ENCODE data around the gene SNIP1.
"Not testable (repeated sequence)": the region's sequence is repeated elsewhere in the genome, so short reads cannot be mapped to it uniquely, and the experiment has no call there.

Gene SNIP1

GRCh38 chr1:37559080-37559479 is 5.0 kb upstream of the SNIP1 start:
- DNase-seq: no peak

GRCh38 chr1:37558411-37558810 is 4.3 kb upstream of the SNIP1 start:
- DNase-seq: no peak

- DNase-seq: no peak
Measured at GRCh38 chr1:37557402-37557801, 3.3 kb upstream of the SNIP1 start.

- peak; percentile 56 for DNase-seq
Measured at GRCh38 chr1:37556712-37557196, 2.7 kb upstream of the SNIP1 start, which contains the start of gene DNALI1. DNALI1 (plus strand) TSS chr1:37556940; CDS start chr1:37556995, 55 bp downstream.

- DNase-seq: no peak
Measured at GRCh38 chr1:37553598-37553926, 531 bp downstream of the SNIP1 start.

- DNase-seq: no peak
Measured at GRCh38 chr1:37549341-37549740, 4.8 kb downstream of the SNIP1 start.

- no peak for DNase-seq
Measured at GRCh38 chr1:37545019-37545418, 9.1 kb downstream of the SNIP1 start.

GRCh38 chr1:37544530-37544929 is 9.6 kb downstream of the SNIP1 start:
- DNase-seq: no peak

- no peak for DNase-seq
Measured at GRCh38 chr1:37540036-37540785, 13.9 kb downstream of the SNIP1 start.

- DNase-seq: not testable (repeated sequence)
Measured at GRCh38 chr1:37539154-37539553, 14.9 kb downstream of the SNIP1 start.

- peak; percentile 59 for DNase-seq
Measured at GRCh38 chr1:37537378-37537777, 16.7 kb downstream of the SNIP1 start.

- no peak for DNase-seq
Measured at GRCh38 chr1:37533317-37534093, 20.6 kb downstream of the SNIP1 start.

- not testable (repeated sequence) for DNase-seq
Measured at GRCh38 chr1:37532418-37533156, 21.5 kb downstream of the SNIP1 start.

- not testable (repeated sequence) for DNase-seq
Measured at GRCh38 chr1:37529888-37530287, 24.2 kb downstream of the SNIP1 start.

GRCh38 chr1:37519613-37520012 is 34.5 kb downstream of the SNIP1 start:
- peak; percentile 28 for DNase-seq

- peak; percentile 68 for DNase-seq
Measured at GRCh38 chr1:37518929-37519328, 35.2 kb downstream of the SNIP1 start.

GRCh38 chr1:37518241-37518640 is 35.9 kb downstream of the SNIP1 start:
- not testable (repeated sequence) for DNase-seq

- no peak for DNase-seq
Measured at GRCh38 chr1:37517569-37517968, 36.5 kb downstream of the SNIP1 start.

GRCh38 chr1:37515185-37516034 is 38.7 kb downstream of the SNIP1 start:
- DNase-seq: no peak

- DNase-seq: peak; percentile 90
Measured at GRCh38 chr1:37514350-37515184, 39.5 kb downstream of the SNIP1 start, which contains the start of gene MEAF6. MEAF6 (minus strand) TSS chr1:37514766; CDS start chr1:37514746, 20 bp downstream.

GRCh38 chr1:37513795-37514349 is 40.2 kb downstream of the SNIP1 start:
- peak; percentile 64 for DNase-seq

Measured in activated CD4-positive, alpha-beta T cell treated with anti-CD3 and anti-CD28 coated beads, Interleukin-10, Interleukin-2, amounts not matched to agents 100 ng/mL and 50 ng/mL, durations not matched to agents 16 hours and 8 hours (primary cell).